Smooth muscle cell of the brain vasculature (primary cell): Measurements from ENCODE around the gene SPZ1.
"Not testable (repeated sequence)": the region's sequence is repeated elsewhere in the genome, so short reads cannot be mapped to it uniquely, and the experiment has no call there.

Source experiments
- DNase-seq: peaks from one replicate; pipeline ENCODE4 v3.0.0-alpha.2; 2012; ENCODE audit warnings: low read depth, low spot score

Gene SPZ1

GRCh38 chr5:80319702-80320101, at the start of gene SPZ1:
SPZ1 (plus strand) TSS chr5:80320002; CDS start chr5:80320216, 214 bp downstream.
- no peak for DNase-seq

- DNase-seq: not testable (repeated sequence)
Measured at GRCh38 chr5:80270543-80270942, 49.3 kb upstream of the SPZ1 start.

GRCh38 chr5:80275347-80275746, 44.5 kb upstream of the SPZ1 start:
- DNase-seq: no peak

- no peak for DNase-seq
Measured at GRCh38 chr5:80276186-80276585, 43.6 kb upstream of the SPZ1 start.

- no peak for DNase-seq
Measured at GRCh38 chr5:80277191-80277590, 42.6 kb upstream of the SPZ1 start.

GRCh38 chr5:80282054-80282453, 37.7 kb upstream of the SPZ1 start:
- DNase-seq: no peak

GRCh38 chr5:80283360-80283759, 36.4 kb upstream of the SPZ1 start:
- DNase-seq: no peak

GRCh38 chr5:80284720-80285119, 35.1 kb upstream of the SPZ1 start:
- DNase-seq: no peak

GRCh38 chr5:80288177-80288576, 31.6 kb upstream of the SPZ1 start:
- no peak for DNase-seq

GRCh38 chr5:80289320-80289719, 30.5 kb upstream of the SPZ1 start:
- no peak for DNase-seq

- DNase-seq: no peak
Measured at GRCh38 chr5:80291761-80292160, 28.0 kb upstream of the SPZ1 start.

GRCh38 chr5:80296121-80296520, 23.7 kb upstream of the SPZ1 start:
- DNase-seq: no peak

- DNase-seq: no peak
Measured at GRCh38 chr5:80299601-80300000, 20.2 kb upstream of the SPZ1 start.

GRCh38 chr5:80300125-80300524, 19.7 kb upstream of the SPZ1 start:
- DNase-seq: no peak

- not testable (repeated sequence) for DNase-seq
Measured at GRCh38 chr5:80300796-80301195, 19.0 kb upstream of the SPZ1 start.

- DNase-seq: not testable (repeated sequence)
Measured at GRCh38 chr5:80301342-80301741, 18.5 kb upstream of the SPZ1 start.

GRCh38 chr5:80302636-80303035, 17.2 kb upstream of the SPZ1 start:
- DNase-seq: no peak

GRCh38 chr5:80308526-80308925, 11.3 kb upstream of the SPZ1 start:
- DNase-seq: no peak

GRCh38 chr5:80309871-80310665, 9.7 kb upstream of the SPZ1 start:
- no peak for DNase-seq

- DNase-seq: no peak
Measured at GRCh38 chr5:80315244-80315643, 4.6 kb upstream of the SPZ1 start.

- peak; percentile 28 for DNase-seq
Measured at GRCh38 chr5:80318212-80318611, 1.6 kb upstream of the SPZ1 start.

GRCh38 chr5:80324912-80325311, 5.1 kb downstream of the SPZ1 start:
- no peak for DNase-seq

GRCh38 chr5:80326468-80326867, 6.7 kb downstream of the SPZ1 start:
- DNase-seq: no peak

GRCh38 chr5:80337379-80337778, 17.6 kb downstream of the SPZ1 start:
- no peak for DNase-seq
